Measurements from ENCODE around the gene BLOC1S2.

BLOC1S2 gene

DNA sequence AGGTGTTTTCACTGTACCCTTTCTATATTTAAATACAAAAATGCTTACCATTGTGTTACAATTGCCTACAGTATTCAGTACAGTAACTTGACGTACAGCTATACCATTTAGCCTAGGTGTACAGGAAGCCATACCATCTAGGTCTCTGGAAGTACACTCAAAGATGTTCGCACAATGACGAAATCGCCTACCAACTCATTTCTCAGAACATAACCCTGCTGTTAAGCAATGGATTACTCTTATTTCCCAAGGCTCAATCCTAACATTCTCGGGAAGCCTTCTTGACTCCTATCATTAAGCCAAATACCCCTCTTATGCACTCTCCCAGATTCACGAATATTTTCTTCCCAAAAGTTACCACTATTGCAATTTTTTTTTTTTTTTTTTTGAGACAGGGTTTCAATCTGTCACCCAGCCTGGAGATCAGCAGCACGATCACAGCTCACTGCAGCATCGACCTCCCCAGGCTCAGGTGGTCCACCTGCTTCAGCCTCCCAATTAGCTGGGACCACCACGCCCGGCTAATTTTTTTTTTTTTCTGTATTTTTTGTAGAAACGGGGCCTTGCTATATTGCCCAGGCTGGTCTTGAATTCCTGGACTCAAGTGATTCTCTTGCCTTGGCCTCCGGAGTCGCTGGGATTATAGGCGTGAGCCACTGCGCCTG lies 20.5 kb downstream of the BLOC1S2 start:
- H3K27me3 ChIP-seq (ENCODE audit: control insufficient read depth, insufficient read depth, low read length, poor library complexity, severe bottlenecking), result no peaks in the 10 kb centered on the region
- no peak overlapping the region for H3K27ac ChIP-seq (ENCODE audit: insufficient read depth, low read depth, low read length, poor library complexity, severe bottlenecking)
- no peaks in the 10 kb centered on the region for H3K9me3 ChIP-seq (ENCODE audit: control insufficient read depth, low read length)
- 95 to 97% methylated on average over 15 of the region's 15 CpGs for WGBS, 2 experiments
- H3K36me3 ChIP-seq (ENCODE audit: control insufficient read depth, insufficient read depth, low read length), result no peaks in the 10 kb centered on the region
- no peak overlapping the region for H3K4me3 ChIP-seq (ENCODE audit: insufficient read depth, low read depth, low read length)
- H3K4me1 ChIP-seq (ENCODE audit: control insufficient read depth, insufficient read depth, low read length), result peaks cover 10% of the 10 kb centered on the region

DNA sequence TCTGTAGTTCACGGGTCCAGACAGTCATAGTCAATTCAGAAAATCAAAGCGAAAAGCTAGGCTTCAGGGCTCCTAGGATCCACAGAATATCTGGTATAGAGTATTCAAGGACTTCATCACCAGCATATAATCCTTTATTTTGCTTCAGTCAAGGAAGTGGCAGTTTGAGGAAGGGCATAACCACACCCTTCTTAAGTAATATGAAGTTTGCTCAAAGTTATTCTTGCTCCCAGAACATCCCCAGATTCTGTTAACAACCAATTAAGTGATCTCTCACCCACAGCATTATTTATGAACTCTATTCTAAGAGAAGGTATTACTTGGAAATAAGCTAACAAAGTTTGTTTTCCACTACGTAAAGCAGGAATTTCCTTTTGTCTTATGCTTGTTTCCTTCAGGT lies 32.3 kb downstream of the BLOC1S2 start:
- 91 to 93% methylated on average over 3 of the region's 3 CpGs for WGBS, 2 experiments
- no peaks in the 10 kb centered on the region for H3K9me3 ChIP-seq (ENCODE audit: control insufficient read depth, low read length)
- H3K36me3 ChIP-seq (ENCODE audit: control insufficient read depth, insufficient read depth, low read length), result peaks cover 6% of the 10 kb centered on the region

DNA sequence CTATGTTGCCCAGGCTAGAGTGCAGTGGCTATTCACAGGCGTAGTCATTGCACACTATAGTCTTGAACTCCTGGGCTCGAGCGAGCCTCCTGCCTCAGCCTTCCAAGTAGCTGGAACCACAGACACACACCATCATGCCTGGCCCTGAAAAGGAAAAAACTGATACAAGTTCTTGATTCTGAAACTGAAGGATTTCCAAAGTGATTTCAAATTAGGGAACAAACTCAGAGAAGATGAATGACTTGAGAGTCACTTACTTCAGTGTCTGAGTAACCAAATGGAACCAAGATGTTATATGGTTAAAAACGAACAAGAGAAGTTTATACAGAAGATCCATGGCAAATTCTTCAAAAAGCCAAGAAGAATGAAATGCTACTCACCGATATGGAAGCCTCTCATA lies 33.4 kb downstream of the BLOC1S2 start:
- no peak overlapping the region for H3K27ac ChIP-seq (ENCODE audit: insufficient read depth, low read depth, low read length, poor library complexity, severe bottlenecking)
- WGBS, 2 experiments, result 94 to 95% methylated on average over 5 of the region's 5 CpGs
- H3K36me3 ChIP-seq (ENCODE audit: control insufficient read depth, insufficient read depth, low read length), result peaks cover 14% of the 10 kb centered on the region
- no peaks in the 10 kb centered on the region for H3K27me3 ChIP-seq (ENCODE audit: control insufficient read depth, insufficient read depth, low read length, poor library complexity, severe bottlenecking)
- H3K4me1 ChIP-seq (ENCODE audit: control insufficient read depth, insufficient read depth, low read length), result no peaks in the 10 kb centered on the region
- H3K9me3 ChIP-seq (ENCODE audit: control insufficient read depth, low read length), result no peaks in the 10 kb centered on the region
- no peak overlapping the region for H3K4me3 ChIP-seq (ENCODE audit: insufficient read depth, low read depth, low read length)

More for the DNA sequence above, 32.3 kb downstream of the BLOC1S2 start:
- Histone ChIP-seq H3K27me3 (ENCODE audit: control insufficient read depth, insufficient read depth, low read length, poor library complexity, severe bottlenecking) (no peaks in the 10 kb centered on the region), H3K4me3 (ENCODE audit: insufficient read depth, low read depth, low read length) (no peak overlapping the region), H3K4me1 (ENCODE audit: control insufficient read depth, insufficient read depth, low read length) (no peaks in the 10 kb centered on the region), H3K27ac (ENCODE audit: insufficient read depth, low read depth, low read length, poor library complexity, severe bottlenecking) (no peak overlapping the region)

DNA sequence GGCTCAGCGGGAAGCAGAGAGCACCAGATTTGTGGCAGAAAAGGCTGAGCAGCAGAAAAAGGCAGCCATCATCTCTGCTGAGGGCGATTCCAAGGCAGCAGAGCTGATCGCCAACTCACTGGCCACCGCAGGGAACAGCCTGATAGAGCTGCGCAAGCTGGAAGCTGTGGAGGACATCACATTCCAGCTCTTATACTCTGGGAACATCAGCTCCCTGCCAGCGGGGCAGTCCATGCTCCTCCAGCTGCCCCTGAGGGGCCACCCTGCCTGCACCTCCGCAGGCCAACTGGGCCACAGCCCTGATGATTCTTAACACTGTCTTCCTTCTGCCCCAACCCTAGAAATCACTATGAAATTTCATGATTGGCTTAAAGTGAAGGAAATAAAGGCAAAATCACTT lies 37.7 kb downstream of the BLOC1S2 start:
- Histone ChIP-seq H3K4me1 (ENCODE audit: control insufficient read depth, insufficient read depth, low read length) (no peaks in the 10 kb centered on the region), H3K36me3 (ENCODE audit: control insufficient read depth, insufficient read depth, low read length) (peaks cover 22% of the 10 kb centered on the region), H3K9me3 (ENCODE audit: control insufficient read depth, low read length) (no peaks in the 10 kb centered on the region), H3K27me3 (ENCODE audit: control insufficient read depth, insufficient read depth, low read length, poor library complexity, severe bottlenecking) (no peaks in the 10 kb centered on the region), H3K27ac (ENCODE audit: insufficient read depth, low read depth, low read length, poor library complexity, severe bottlenecking) (no peak overlapping the region), H3K4me3 (ENCODE audit: insufficient read depth, low read depth, low read length) (no peak overlapping the region)
- WGBS, 2 experiments, result 95 to 96% methylated on average over 7 of the region's 7 CpGs

DNA sequence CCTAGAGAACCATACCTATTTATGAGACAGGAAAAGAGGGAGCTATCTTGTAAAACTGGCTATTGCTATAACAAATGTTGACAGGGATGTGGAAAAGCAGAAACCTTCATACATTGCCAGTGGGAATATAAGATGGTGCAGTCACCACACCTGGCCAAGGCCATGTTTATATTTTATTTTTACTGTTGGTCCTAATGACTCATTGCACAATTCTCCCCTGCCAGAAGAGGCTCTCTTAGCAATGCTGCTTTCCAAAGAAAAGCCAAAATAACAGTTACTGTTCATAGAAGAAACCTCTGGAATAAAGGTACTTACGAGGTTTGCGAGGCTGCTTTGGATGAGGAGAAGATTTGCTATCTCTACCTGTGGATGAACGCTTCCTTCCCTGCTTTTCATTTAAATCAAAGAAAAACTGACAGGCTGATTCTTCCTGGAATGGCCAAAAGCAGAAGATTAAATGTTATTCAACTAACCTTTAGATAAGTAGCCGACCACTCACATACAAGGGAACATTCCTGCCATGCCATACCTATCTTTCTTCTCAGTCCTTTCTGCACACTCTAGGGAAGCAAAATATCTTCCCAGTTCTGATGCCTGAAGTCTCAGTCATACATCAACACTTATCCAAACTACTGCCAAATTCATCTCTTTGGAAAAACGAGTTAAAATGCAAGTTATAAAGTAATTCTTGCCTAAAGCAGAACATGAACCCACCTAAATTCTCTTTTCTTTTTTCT lies 40.8 kb downstream of the BLOC1S2 start:
- Histone ChIP-seq H3K9me3 (ENCODE audit: control insufficient read depth, low read length) (no peaks in the 10 kb centered on the region), H3K4me1 (ENCODE audit: control insufficient read depth, insufficient read depth, low read length) (no peaks in the 10 kb centered on the region), H3K4me3 (ENCODE audit: insufficient read depth, low read depth, low read length) (no peak overlapping the region), H3K27ac (ENCODE audit: insufficient read depth, low read depth, low read length, poor library complexity, severe bottlenecking) (no peak overlapping the region), H3K27me3 (ENCODE audit: control insufficient read depth, insufficient read depth, low read length, poor library complexity, severe bottlenecking) (no peaks in the 10 kb centered on the region), H3K36me3 (ENCODE audit: control insufficient read depth, insufficient read depth, low read length) (peaks cover 29% of the 10 kb centered on the region)
- WGBS, 2 experiments, result 92 to 96% methylated on average over 4 to 5 of the region's 5 CpGs

DNA sequence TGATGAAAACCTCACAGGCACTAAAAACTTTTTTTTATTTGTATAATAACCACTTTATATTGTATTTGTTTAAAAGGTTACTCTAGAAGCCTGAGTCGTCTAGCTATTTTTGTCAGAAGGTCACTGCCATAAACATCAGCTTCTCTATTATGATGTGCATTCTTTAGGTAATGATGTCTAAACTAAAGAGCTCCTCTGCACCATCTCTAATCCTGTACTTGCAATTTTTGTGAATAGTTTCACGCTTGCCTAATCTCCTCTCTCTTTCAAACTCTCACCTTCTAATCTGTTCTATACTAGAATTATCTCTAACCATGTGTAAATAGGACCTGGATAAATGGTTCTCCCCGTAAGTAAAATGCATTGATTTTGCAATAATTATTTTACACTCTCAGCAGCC lies 46.6 kb downstream of the BLOC1S2 start:
- Histone ChIP-seq H3K4me3 (ENCODE audit: insufficient read depth, low read depth, low read length) (no peak overlapping the region), H3K27me3 (ENCODE audit: control insufficient read depth, insufficient read depth, low read length, poor library complexity, severe bottlenecking) (no peaks in the 10 kb centered on the region), H3K9me3 (ENCODE audit: control insufficient read depth, low read length) (no peaks in the 10 kb centered on the region), H3K36me3 (ENCODE audit: control insufficient read depth, insufficient read depth, low read length) (peaks cover 20% of the 10 kb centered on the region), H3K4me1 (ENCODE audit: control insufficient read depth, insufficient read depth, low read length) (no peaks in the 10 kb centered on the region), H3K27ac (ENCODE audit: insufficient read depth, low read depth, low read length, poor library complexity, severe bottlenecking) (no peak overlapping the region)
- 100% methylated on average over 2 to 3 of the region's 3 CpGs for WGBS, 2 experiments

DNA sequence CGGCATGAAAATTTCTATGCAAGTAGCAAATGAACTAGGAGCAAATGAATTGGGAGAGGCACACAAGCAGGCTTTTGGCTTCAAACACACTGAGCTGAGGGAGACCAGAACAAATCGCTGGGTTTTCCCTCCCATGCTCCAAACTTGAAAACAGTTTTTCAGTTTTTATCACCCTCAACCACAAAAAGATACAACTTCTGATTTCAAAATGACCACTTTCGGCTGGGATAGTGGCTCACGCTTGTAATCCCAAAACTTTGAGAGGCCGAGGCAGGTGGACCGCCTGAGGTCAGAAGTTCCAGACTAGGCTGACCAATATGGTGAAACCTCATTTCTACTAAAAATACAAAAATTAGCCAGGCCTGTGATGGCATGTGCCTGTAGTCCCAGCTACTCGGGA lies 48.1 kb downstream of the BLOC1S2 start:
- Histone ChIP-seq H3K36me3 (ENCODE audit: control insufficient read depth, insufficient read depth, low read length) (peaks cover 16% of the 10 kb centered on the region), H3K4me3 (ENCODE audit: insufficient read depth, low read depth, low read length) (no peak overlapping the region), H3K9me3 (ENCODE audit: control insufficient read depth, low read length) (no peaks in the 10 kb centered on the region), H3K27ac (ENCODE audit: insufficient read depth, low read depth, low read length, poor library complexity, severe bottlenecking) (no peak overlapping the region), H3K27me3 (ENCODE audit: control insufficient read depth, insufficient read depth, low read length, poor library complexity, severe bottlenecking) (no peaks in the 10 kb centered on the region), H3K4me1 (ENCODE audit: control insufficient read depth, insufficient read depth, low read length) (no peaks in the 10 kb centered on the region)
- WGBS, 2 experiments, result 83 to 97% methylated on average over 7 of the region's 7 CpGs

DNA sequence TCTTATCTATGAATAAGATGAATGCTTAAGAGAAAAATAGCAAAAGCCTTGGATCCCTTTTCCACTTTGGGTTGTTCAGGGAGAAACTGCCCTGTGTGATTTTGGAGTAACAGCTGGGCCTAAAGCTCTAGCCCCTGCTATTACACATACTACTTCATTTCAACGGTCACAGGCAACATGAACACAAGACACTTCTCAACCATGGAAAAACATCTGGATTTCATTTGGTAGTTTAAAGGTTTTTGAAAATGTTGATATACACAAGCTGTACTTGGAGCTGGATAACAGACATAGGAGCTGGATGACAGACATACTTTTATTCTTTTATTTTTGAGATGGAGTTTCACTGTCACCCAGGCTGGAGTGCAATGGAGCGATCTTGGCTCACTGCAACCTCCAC lies 54.4 kb downstream of the BLOC1S2 start:
- WGBS, 2 experiments, result 91 to 100% methylated on average over 2 of the region's 2 CpGs
- Histone ChIP-seq H3K9me3 (ENCODE audit: control insufficient read depth, low read length) (no peaks in the 10 kb centered on the region), H3K4me3 (ENCODE audit: insufficient read depth, low read depth, low read length) (no peak overlapping the region), H3K36me3 (ENCODE audit: control insufficient read depth, insufficient read depth, low read length) (peaks cover 7% of the 10 kb centered on the region), H3K27me3 (ENCODE audit: control insufficient read depth, insufficient read depth, low read length, poor library complexity, severe bottlenecking) (no peaks in the 10 kb centered on the region), H3K4me1 (ENCODE audit: control insufficient read depth, insufficient read depth, low read length) (no peaks in the 10 kb centered on the region), H3K27ac (ENCODE audit: insufficient read depth, low read depth, low read length, poor library complexity, severe bottlenecking) (no peak overlapping the region)

DNA sequence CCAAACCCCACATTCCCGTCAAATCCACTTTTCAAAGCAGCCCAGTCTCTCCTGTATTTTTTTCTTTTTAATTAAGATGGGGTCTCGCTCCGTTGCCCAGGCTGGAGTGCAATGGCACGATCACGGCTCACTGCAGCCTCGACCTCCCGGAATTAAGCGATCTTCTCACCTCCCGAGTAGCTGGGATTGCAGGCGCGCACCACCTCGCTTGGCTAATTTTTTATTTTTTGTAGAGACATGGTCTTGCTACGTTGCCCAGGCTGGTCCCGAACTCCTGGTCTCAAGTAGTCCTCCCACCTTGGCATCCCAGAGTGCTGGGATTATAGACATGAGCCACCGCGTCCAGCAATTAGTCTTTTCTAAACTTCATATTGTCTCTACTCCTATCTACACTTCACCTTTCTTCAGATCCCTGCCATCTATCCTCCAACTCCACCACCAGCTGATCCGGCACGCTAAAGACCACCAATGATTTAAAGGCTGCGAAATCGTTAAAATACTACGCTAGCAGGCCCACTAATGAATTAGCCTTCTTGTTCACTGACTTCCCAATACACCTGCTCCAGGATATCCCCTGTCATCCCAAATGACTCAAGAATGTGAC lies 56.6 kb downstream of the BLOC1S2 start:
- H3K27ac ChIP-seq (ENCODE audit: insufficient read depth, low read depth, low read length, poor library complexity, severe bottlenecking), result no peak overlapping the region
- no peaks in the 10 kb centered on the region for H3K27me3 ChIP-seq (ENCODE audit: control insufficient read depth, insufficient read depth, low read length, poor library complexity, severe bottlenecking)
- H3K4me1 ChIP-seq (ENCODE audit: control insufficient read depth, insufficient read depth, low read length), result no peaks in the 10 kb centered on the region
- WGBS, 2 experiments, result 78 to 79% methylated on average over 21 of the region's 21 CpGs
- no peaks in the 10 kb centered on the region for H3K9me3 ChIP-seq (ENCODE audit: control insufficient read depth, low read length)
- peaks cover 7% of the 10 kb centered on the region for H3K36me3 ChIP-seq (ENCODE audit: control insufficient read depth, insufficient read depth, low read length)
- H3K4me3 ChIP-seq (ENCODE audit: insufficient read depth, low read depth, low read length), result peak overlapping the region; percentile 96

DNA sequence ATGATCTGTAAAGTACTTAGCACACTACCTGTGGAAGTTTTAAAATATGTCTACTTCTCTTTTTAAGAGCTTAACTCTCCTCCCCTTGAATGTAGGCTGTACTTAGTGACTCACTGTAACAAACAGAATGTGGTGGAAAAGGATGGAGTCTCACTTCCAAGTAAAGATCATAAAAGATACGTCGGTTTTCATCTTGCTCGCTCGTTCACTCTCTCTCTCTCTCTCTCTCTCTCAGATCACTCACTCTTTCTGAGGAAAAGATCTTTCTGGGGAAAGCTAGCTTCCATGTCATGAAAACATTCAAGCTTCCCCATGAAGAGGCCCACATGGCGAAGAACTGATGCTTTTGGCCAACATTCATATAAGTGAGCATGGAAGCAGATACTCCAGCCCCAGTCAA lies 62.6 kb downstream of the BLOC1S2 start:
- Histone ChIP-seq H3K27me3 (ENCODE audit: control insufficient read depth, insufficient read depth, low read length, poor library complexity, severe bottlenecking) (no peaks in the 10 kb centered on the region), H3K4me1 (ENCODE audit: control insufficient read depth, insufficient read depth, low read length) (no peaks in the 10 kb centered on the region), H3K27ac (ENCODE audit: insufficient read depth, low read depth, low read length, poor library complexity, severe bottlenecking) (no peak overlapping the region), H3K4me3 (ENCODE audit: insufficient read depth, low read depth, low read length) (no peak overlapping the region), H3K9me3 (ENCODE audit: control insufficient read depth, low read length) (no peaks in the 10 kb centered on the region), H3K36me3 (ENCODE audit: control insufficient read depth, insufficient read depth, low read length) (peaks cover 19% of the 10 kb centered on the region)
- 86 to 88% methylated on average over 5 of the region's 5 CpGs for WGBS, 2 experiments
